ENCODE data around the gene SEC14L6.

SEC14L6 gene

DNA sequence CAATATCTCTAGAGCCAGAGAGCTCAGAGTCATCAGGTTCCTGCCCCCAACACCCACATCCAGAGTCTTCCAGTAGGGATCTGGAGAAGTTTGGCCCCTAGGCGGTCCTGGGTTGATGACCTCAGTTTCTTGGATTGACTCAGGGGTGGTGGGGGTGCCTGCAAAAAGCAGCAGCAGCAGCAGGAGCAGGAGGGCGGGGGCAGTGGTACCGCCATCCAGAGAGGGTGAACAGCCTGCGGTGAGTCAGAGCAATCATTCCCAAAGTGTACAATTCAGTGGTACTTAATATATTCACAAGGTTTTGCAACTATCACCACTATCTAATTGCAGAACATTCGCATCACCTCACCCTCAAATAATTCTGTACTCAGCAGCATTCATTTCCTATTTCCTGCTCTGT lies 64.8 kb downstream of the SEC14L6 start:
- TF ChIP-seq, protein P1, sequence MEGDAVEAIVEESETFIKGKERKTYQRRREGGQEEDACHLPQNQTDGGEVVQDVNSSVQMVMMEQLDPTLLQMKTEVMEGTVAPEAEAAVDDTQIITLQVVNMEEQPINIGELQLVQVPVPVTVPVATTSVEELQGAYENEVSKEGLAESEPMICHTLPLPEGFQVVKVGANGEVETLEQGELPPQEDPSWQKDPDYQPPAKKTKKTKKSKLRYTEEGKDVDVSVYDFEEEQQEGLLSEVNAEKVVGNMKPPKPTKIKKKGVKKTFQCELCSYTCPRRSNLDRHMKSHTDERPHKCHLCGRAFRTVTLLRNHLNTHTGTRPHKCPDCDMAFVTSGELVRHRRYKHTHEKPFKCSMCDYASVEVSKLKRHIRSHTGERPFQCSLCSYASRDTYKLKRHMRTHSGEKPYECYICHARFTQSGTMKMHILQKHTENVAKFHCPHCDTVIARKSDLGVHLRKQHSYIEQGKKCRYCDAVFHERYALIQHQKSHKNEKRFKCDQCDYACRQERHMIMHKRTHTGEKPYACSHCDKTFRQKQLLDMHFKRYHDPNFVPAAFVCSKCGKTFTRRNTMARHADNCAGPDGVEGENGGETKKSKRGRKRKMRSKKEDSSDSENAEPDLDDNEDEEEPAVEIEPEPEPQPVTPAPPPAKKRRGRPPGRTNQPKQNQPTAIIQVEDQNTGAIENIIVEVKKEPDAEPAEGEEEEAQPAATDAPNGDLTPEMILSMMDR (IDR thresholded peaks at IDR 0.05; ENCODE audit: control insufficient read depth, insufficient read depth, low read depth, low read length, missing control alignments): no peak
- no peak for DNase-seq (ENCODE audit: low read depth)
- H3K4me3 ChIP-seq (ENCODE audit: control insufficient read depth, low read depth, low read length): no peak overlapping the region

DNA sequence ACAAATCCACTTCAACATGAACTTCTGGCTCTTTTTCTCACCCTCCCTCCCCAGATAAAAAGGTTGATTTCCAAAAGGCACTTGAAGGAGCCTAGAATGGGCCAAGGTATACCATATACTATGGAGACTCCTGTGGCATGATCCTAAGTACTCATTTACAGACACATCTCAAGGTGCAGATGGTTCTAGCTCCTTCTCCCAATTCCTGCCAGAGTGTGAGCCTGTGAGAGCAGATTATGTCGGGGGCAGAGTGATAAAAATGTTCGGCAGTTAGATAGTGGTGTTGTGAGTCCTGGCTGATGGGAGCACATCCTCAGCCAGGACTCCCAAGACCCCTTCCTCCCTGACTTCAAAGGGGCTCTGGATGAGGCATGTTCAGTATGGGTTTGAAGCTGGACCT lies 66.6 kb downstream of the SEC14L6 start:
- no peak overlapping the region for H3K4me3 ChIP-seq (ENCODE audit: control insufficient read depth, low read depth, low read length)
- no peak for DNase-seq (ENCODE audit: low read depth)
- TF ChIP-seq, protein P1 (IDR thresholded peaks at IDR 0.05; ENCODE audit: control insufficient read depth, insufficient read depth, low read depth, low read length, missing control alignments): no peak

DNA sequence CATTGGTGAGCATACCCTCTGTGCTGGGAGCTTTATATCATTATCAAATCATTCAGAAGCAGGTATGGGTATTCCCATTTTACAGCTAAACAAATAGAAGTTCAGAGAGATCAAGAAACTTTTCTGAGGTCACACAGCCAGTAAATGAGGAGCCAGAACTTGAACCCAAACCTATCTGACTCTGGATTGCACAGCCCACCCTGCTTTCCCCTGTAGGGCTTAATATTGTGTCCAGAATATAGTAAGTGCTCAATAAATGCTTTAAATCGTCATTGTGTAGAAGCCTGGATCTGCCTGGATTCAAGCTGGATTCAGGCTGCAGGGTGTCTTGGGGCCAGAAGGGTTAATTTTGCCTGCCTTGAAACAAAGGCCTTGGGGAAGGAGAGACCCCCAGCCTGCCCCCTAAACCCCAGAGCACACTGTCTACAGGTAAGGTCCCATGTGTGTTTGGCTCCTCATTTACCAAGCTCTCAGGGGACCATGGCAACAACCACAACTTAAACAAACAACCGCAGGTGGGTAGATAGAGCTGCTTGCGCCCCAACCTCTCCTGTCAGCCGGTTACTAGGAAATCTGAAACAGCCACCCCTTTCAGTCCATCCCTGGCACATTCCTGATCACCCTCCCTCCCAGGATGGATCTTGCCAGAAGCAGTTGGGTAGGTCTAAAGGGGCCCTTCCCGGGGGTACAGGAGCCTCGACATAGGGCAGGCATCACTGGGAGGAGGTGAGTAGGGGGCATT lies 71.7 kb downstream of the SEC14L6 start:
- no peak overlapping the region for H3K4me3 ChIP-seq (ENCODE audit: control insufficient read depth, low read depth, low read length)
- no peak for DNase-seq (ENCODE audit: low read depth)
- TF ChIP-seq, protein P1 (IDR thresholded peaks at IDR 0.05; ENCODE audit: control insufficient read depth, insufficient read depth, low read depth, low read length, missing control alignments): no peak

DNA sequence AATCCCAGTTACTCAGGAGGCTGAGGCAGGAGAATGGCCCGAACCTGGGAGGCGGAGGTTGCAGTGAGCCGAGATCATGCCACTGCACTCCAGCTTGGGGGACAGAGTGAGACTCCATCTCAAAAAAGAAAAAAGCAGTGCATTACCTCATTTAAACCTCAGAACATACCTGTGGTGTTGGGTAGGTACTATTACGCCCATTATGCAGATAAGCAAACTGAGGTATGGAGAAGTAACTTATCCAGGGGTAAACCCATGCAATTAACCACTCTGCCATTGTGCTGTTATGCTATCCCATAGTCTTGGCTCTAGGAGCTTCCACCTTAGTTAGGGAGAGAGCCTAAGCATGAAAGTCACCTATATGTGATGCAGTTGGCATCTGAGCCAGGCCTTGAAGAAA lies 72.4 kb downstream of the SEC14L6 start:
- H3K4me3 ChIP-seq (ENCODE audit: control insufficient read depth, low read depth, low read length): no peak overlapping the region
- TF ChIP-seq, protein P1 (IDR thresholded peaks at IDR 0.05; ENCODE audit: control insufficient read depth, insufficient read depth, low read depth, low read length, missing control alignments): no peak
- no peak for DNase-seq (ENCODE audit: low read depth)

DNA sequence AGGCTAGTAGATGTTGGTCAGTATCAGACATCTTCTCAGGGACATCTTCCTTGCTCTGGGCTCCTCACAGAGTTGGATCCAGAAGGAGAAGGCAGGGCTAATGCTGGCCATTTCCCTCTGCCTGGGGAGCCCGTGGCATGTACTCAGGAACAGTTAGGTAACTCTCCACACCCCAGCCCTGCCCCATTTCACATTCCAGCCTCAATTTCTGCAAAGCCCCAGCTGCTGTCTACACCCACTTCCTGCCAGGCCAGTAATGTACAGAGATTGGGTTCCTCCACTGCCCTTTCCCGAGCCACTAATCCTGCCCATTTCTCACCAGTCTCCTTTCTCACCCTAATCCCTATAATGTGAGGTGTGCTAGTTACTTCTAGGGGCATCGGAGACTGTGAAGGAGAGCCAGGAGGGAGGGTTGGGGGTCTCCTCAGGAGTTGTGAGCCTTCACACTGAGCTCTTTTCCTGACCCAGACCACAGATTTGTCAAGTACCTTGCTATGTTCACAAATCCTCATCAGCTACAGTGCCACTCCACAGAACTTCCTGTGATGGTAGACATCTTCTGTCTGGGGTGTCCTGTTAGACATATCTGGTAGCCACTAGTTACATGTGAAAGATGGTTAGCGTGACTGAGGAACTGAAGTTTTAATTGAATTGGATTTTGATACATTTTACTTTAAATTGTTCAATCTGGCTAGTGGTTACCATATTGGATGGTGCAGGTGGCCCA lies 73.4 kb downstream of the SEC14L6 start:
- H3K4me3 ChIP-seq (ENCODE audit: control insufficient read depth, low read depth, low read length): no peak overlapping the region
- TF ChIP-seq, protein P1 (IDR thresholded peaks at IDR 0.05; ENCODE audit: control insufficient read depth, insufficient read depth, low read depth, low read length, missing control alignments): no peak
- DNase-seq (ENCODE audit: low read depth): no peak
